ENCODE results near the gene FGF1.

GRCh38 chr5:142722896-142723295, 37.0 kb upstream of the FGF1 start:
- TF ChIP-seq CTCF (IDR thresholded peaks at IDR 0.05) (no peak), POLR2A (IDR thresholded peaks at IDR 0.05) (no peak), POLR2AphosphoS5 (IDR thresholded peaks at IDR 0.05) (no peak)
